Pulmonary artery endothelial cell (primary cell): ENCODE data around the gene BLOC1S4. TPM values are rescaled to one million over a fixed set of nuclear protein-coding genes. Genes with fewer than 3 reads are reported as not detected.
"Not testable (repeated sequence)": the region's sequence is repeated elsewhere in the genome, so short reads cannot be mapped to it uniquely, and the experiment has no call there.

Experiments
- DNase-seq: peaks from one replicate; pipeline ENCODE4 v3.0.0-alpha.2; 2011; ENCODE audit warnings: low read depth, low spot score
- total RNA-seq: library from RNA; depleted of rRNA; stranded (reverse); fragments of >200 nt; gene quantifications from 2 replicates; pipeline ENCODE4 v1.2.3, GENCODE V29; 2014

Gene BLOC1S4
- total RNA-seq, 1 donor from 2014 or later = 16.9 TPM

- no peak for DNase-seq
Measured at GRCh38 chr4:6716958-6717655, 1.1 kb downstream of the BLOC1S4 start.

- DNase-seq = no peak
Measured at GRCh38 chr4:6718932-6719610, 3.1 kb downstream of the BLOC1S4 start.

DNA sequence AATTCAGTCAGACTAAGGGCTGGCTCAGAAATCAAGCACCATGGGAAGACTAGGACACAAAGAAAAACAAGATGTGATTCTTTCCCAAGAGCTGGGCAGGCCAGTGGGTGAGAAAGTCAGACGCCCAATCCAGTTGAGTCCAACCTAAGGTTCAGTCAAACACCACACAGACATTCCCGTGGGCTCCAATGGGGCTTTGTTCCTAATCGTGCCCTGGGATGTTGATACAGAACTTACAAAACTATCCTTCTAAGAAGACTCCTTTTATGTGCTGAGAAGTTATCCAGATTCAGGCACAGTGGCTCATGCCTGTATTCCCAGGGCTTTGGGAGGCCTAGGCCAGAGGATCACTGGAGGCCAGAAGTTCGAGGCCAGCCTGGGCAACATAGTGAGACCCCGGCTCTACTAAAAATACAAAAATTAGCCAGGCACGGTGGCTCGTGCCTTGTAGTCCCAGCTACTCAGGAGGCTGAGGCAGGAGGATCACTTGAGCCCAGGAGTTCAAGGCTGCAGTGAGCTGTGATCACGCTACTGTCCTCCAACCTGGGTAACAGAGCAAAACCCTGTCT is 3.7 kb downstream of the BLOC1S4 start:
- DNase-seq = no peak

DNA sequence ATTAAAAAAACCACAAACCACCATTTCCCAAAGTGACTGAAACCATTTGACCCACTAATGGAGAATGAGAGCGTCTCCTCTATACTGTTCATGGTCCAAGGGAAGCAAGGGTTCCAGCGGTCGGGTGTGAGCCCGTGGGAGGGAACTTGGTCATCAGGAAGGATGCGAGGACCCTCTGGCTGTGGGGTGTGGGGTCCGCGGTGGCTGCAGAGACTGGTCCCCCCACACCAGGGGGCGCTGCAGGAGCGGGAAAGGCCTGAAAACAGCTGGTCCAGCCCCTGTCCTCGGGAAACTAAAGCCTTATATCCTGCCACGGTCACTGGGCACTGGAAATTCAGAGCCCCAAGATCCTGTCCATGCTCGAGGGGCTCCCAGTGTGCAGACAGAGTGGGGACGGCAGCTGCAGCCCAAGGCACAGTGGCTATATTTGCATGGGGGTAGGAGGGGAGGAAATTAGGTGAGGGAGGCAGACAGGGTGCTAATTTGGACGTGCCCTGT is 4.3 kb downstream of the BLOC1S4 start:
- no peak for DNase-seq

- no peak for DNase-seq
Measured at GRCh38 chr4:6721121-6721520, 5.1 kb downstream of the BLOC1S4 start.

DNA sequence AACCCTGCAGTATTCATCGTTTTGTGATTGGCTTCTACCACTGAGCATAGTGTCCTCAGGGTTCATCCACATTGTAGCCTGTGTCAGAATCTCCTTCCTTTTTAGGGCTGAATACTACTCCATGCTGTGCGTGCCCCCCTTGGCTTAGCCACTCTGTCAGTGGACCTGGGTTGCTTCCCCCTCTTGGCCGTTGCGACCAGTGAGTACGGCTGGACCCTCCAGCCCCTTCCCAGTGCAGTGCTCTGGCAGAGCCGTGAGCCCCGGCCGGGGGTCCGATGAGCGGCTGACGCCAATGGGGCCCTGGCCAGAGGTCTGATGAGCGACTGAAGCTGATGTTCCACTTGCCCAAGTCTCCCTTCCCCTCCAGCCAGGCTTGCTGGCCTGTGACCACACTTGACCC is 6.9 kb downstream of the BLOC1S4 start:
- DNase-seq = no peak

- no peak for DNase-seq
Measured at GRCh38 chr4:6723851-6724250, 7.9 kb downstream of the BLOC1S4 start.

DNA sequence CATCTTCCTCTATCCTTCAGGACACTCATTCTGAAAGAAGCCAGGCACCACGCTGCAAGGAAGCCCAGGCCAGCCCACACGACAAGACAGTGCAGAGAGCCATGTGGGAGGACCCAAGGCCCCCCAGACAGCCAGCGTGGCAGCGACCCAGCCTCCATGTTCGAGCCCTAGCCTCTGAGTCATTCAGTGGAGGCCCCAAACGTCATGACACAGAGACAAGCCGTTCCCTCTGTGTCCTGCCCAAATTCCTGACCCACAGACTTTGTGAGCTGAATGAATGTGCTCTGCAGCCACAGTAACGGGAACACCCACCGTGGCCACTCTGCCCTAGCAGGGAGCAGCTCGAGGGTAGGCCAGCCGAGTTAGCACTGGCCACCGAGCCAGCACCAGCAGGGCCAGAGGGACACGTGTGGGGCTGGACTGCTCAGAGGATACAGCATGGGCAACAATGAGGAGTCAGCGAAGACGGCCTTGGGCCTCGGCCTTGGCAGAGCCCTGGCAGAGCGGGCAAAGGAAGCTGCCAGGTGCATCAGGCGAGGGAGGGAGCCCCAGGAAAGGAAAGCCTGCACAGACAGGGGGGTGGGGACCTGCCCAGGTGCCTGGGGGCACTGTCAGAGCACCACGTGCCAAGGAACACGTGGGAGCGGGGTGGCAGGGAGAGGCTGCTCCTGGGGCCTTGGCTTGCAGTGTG is 8.6 kb downstream of the BLOC1S4 start:
- DNase-seq = no peak

- not testable (repeated sequence) for DNase-seq
Measured at GRCh38 chr4:6725427-6725961, 9.5 kb downstream of the BLOC1S4 start.

- DNase-seq = no peak
Measured at GRCh38 chr4:6727081-6727942, 11.3 kb downstream of the BLOC1S4 start.

DNA sequence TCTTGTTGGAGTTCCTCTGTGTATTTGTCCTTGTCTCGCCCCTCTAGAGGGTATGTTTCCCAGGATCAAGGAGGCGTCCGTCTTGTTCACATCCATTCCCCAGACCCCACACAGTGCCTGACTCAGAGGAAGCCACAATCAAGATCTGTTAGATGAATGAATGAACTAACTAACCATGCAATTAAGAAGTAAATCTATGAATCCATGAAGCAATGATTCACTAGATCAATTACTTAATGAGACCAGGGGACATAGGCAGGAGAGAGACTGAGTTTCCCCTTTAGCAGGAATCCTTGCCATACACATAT is 11.9 kb downstream of the BLOC1S4 start:
- no peak for DNase-seq

- DNase-seq = no peak
Measured at GRCh38 chr4:6728320-6729029, 12.5 kb downstream of the BLOC1S4 start.

DNA sequence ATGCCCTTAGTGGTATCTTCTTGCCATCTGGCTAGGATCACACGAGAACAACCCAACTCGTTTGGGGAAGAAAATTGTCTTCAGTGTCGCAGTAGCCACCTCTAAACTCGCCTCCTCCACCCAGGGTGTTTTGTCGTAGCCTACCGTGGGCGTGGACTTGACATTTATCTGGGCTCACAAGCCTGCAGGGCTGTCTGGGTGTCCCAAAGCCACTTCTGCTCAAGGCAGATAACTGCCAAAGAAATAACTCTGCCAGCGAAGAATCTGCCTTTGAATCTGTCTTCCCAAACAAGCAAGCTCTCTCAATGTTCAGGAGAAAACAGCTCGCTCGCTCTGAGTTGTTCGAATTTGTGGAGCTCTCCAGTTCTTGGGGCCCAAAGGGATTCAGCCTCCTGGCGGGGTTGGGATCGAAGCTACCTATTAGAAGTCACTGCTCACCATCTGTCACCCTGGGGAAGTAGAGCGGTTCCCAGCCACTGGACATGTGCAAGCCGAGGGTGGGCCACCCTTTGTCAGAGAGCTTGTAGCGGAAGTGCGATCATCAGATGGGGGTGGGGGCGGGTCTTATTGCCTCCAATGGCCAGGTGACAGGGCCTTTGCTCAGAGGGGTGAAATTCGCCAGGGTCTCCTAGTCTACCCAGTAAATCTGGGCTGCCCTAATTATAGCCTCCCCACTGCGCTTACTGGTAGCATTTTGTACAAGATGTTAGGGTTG is 14.8 kb downstream of the BLOC1S4 start:
- DNase-seq = no peak

DNA sequence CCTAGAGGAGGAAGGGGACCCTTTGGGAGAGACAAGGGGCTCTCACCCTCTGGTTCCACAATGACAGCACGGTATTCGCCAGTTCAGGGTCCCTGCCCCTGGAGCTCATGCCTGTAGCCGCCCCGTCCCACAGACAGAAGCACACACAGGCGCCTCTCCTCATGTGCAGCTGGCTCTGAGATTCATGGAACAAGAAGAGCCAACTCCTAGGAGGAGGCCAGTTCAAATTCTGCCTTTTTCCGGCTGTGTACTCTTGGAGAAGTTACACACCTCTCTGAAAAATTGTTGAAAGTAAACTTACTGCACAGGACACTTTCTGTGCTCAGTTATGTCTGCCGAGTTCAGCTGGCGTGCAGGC is 15.3 kb downstream of the BLOC1S4 start:
- no peak for DNase-seq

DNA sequence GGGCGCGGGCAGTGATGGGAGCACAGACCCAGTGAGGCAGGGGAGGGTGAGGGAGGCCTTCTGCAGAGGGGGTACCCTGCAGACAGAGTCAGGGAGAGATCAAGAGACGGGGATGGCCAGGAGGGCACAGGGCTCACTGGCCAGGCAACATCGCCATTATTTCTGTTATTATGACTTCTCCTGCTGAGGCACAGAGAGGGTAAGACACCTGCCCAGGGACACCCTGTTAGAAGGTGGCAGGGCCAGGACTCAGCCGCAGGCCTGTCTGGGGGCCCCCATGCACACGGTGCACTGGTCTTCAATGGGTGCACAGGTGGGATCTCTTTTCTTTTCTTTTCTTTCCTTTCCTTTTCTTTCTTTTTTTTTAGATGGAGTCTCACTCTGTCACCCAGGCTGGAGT is 15.8 kb downstream of the BLOC1S4 start:
- DNase-seq = no peak

GRCh38 chr4:6732441-6733357 is 16.7 kb downstream of the BLOC1S4 start:
- DNase-seq = peak; percentile 29

GRCh38 chr4:6733358-6734164 is 17.6 kb downstream of the BLOC1S4 start:
- DNase-seq = no peak
